Upper lobe of right lung (tissue), 1 donor: Measurements from ENCODE around the gene HLA-DQB1. TPM values are rescaled to one million over a fixed set of nuclear protein-coding genes. Genes with fewer than 3 reads are reported as not detected.

ENCODE experiments used
- ATAC-seq: fragments of 200-7000 bp; cut with Tn5 transposase; one replicate; pipeline ENCODE4 v1.9.1; 2020; ENCODE audit warnings: mild to moderate bottlenecking, moderate library complexity
- DNase-seq: peaks from one replicate; pipeline ENCODE4 v3.0.0-alpha.2; 2020
- H3K27ac ChIP-seq: fragments of 200-600 bp; one replicate; pipeline ENCODE4 v1.8.0; 2022
- H3K27me3 ChIP-seq: fragments of 200-600 bp; one replicate; pipeline ENCODE4 v1.8.0; 2022; ENCODE audit warnings: mild to moderate bottlenecking
- H3K36me3 ChIP-seq: fragments of 200-600 bp; one replicate; pipeline ENCODE4 v1.8.0; 2022
- H3K4me1 ChIP-seq: fragments of 200-600 bp; one replicate; pipeline ENCODE4 v1.8.0; 2022
- H3K4me3 ChIP-seq: fragments of 200-600 bp; one replicate; pipeline ENCODE4 v1.8.0; 2022; ENCODE audit warnings: mild to moderate bottlenecking
- H3K9me3 ChIP-seq: fragments of 200-600 bp; one replicate; pipeline ENCODE4 v1.8.0; 2022
- CTCF ChIP-seq: fragments of 200-600 bp; IDR thresholded peaks from one replicate; pipeline ENCODE4 v1.8.0; 2022; ENCODE audit warnings: antibody characterized with exemption
- intact Hi-C: fragments of 100-400 bp; cut with DNase I; formaldehyde crosslinking; loops from one replicate; pipeline ENCODE4 v1.11.0; 2022
- total RNA-seq: library from RNA; stranded (reverse); fragmentation: NEBNext Ultra II Directional; extraction: Animal tissue kit (Norgen Biotek cat#: 25700); gene quantifications from one replicate; pipeline ENCODE4 v1.2.1, GENCODE V29; 2021
- donor health status: DM: no; HTN: yes; CAD: no; lungs with severe emphysema.

Gene HLA-DQB1
- total RNA-seq, 1 donor from 2014 or later: 94.9 TPM

- no peak for TF ChIP-seq CTCF
- no peak overlapping the region for H3K4me3 ChIP-seq
- H3K27me3 ChIP-seq: no peaks in the 10 kb centered on the region
- no peaks in the 10 kb centered on the region for H3K9me3 ChIP-seq
- intact Hi-C loops: no loop called here
- ATAC-seq (no peak), DNase-seq (no peak)
- H3K4me1 ChIP-seq: no peaks in the 10 kb centered on the region
- peak overlapping the region; percentile 88 for H3K27ac ChIP-seq
- H3K36me3 ChIP-seq: no peaks in the 10 kb centered on the region
These were observed 55.7 kb downstream of the HLA-DQB1 start for GRCh38 chr6:32610682-32611296.

- Histone ChIP-seq H3K4me1 (no peaks in the 10 kb centered on the region), H3K9me3 (no peaks in the 10 kb centered on the region), H3K27ac (peak overlapping the region; percentile 88), H3K4me3 (peak overlapping the region; percentile 16), H3K36me3 (no peaks in the 10 kb centered on the region), H3K27me3 (no peaks in the 10 kb centered on the region)
- DNase-seq: no peak
- intact Hi-C loops: no loop called here
- TF ChIP-seq CTCF: no peak
- ATAC-seq: peak; percentile 98
These were observed 56.5 kb downstream of the HLA-DQB1 start for GRCh38 chr6:32609731-32610640.

Other genes with a start within 250 kb of the HLA-DQB1 start
- gene HLA-DRA, start 226.8 kb downstream of the HLA-DQB1 start, total RNA-seq: 1,444 TPM
- 197 TPM for gene HLA-DRB5, start 136.4 kb downstream of the HLA-DQB1 start, total RNA-seq
- 335 TPM for gene HLA-DRB1, start 76.8 kb downstream of the HLA-DQB1 start, total RNA-seq
- 111 TPM for gene HLA-DQA1, start 29.3 kb downstream of the HLA-DQB1 start, total RNA-seq
- 51.7 TPM for gene HLA-DQA2, start 74.7 kb upstream of the HLA-DQB1 start, total RNA-seq
- gene HLA-DQB2, start 96.9 kb upstream of the HLA-DQB1 start, total RNA-seq: 62.8 TPM
- gene HLA-DOB, start 150.3 kb upstream of the HLA-DQB1 start, total RNA-seq: 0.64 TPM
- gene TAP2, start 172.1 kb upstream of the HLA-DQB1 start, total RNA-seq: 56.4 TPM
- 86.9 TPM for gene PSMB8, start 177.4 kb upstream of the HLA-DQB1 start, total RNA-seq
- gene TAP1, start 187.0 kb upstream of the HLA-DQB1 start, total RNA-seq: 60.4 TPM
- 47.2 TPM for gene PSMB9, start 187.5 kb upstream of the HLA-DQB1 start, total RNA-seq